ENCODE results near the gene C1GALT1C1L.

GRCh38 chr2:43637030-43637803 lies 39.0 kb downstream of the C1GALT1C1L start, which contains the start of gene PLEKHH2:
- no peak for TF ChIP-seq CTCF (IDR thresholded peaks at IDR 0.05; ENCODE audit: low read length)
- no peak for TF ChIP-seq EZH2 (optimal IDR thresholded peaks at IDR 0.05; ENCODE audit: low read depth, low read length)
- TF ChIP-seq EZH2phosphoT487 (IDR thresholded peaks at IDR 0.05; ENCODE audit: low read length): no peak
